Vagina (tissue), 2 donors: Measurements from ENCODE around the gene ITIH3.

ENCODE experiments used
- POLR2A ChIP-seq, 2 donors: fragments of 450-650 bp; IDR thresholded peaks; one replicate each; pipeline ENCODE4 v1.6.1; 2017; ENCODE audit warnings: antibody characterized with exemption in 2 of 2, mild to moderate bottlenecking in 2 of 2, moderate library complexity in 2 of 2
- POLR2AphosphoS5 ChIP-seq, 2 donors: sonication (generic); formaldehyde crosslinking; IDR thresholded peaks; one replicate each; pipeline ENCODE4 v1.9.0; 2017; ENCODE audit warnings: antibody characterized with exemption in 2 of 2, mild to moderate bottlenecking in 2 of 2, low read depth in 1 of 2; ENCODE audit not compliant: insufficient read depth in 1 of 2
- TF ChIP-seq, protein P1 (sequence below), 3 experiments: fragments of 450-650 bp in 2 of 3; fragments of 200-600 bp in 1 of 3; sonication (generic) in 1 of 3; IDR thresholded peaks; one replicate each; pipeline ENCODE4 v1.5.1; 2017 to 2019; ENCODE audit warnings: antibody characterized with exemption in 3 of 3, mild to moderate bottlenecking in 2 of 3, moderate library complexity in 2 of 3

DNA sequence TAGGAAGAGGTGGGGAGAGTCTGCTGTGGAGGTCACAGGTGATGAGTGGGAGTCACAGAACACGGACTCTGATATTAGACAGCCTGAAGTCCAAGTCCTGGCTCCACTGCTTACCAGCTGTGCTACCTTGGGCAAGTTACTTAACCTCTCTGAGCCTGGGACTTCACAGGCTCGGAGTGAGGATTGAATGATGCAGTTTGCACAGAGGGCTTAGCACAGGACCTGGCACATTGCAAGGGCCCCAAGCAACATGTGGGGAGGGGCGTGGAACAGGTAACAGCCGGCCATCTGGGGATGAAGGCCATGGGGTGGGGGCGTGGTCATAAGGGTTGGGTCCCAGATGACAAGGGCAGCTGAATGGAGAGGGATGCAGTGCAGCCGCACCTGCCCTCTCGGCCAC lies 4.3 kb upstream of the ITIH3 start:
- TF ChIP-seq, protein P1, sequence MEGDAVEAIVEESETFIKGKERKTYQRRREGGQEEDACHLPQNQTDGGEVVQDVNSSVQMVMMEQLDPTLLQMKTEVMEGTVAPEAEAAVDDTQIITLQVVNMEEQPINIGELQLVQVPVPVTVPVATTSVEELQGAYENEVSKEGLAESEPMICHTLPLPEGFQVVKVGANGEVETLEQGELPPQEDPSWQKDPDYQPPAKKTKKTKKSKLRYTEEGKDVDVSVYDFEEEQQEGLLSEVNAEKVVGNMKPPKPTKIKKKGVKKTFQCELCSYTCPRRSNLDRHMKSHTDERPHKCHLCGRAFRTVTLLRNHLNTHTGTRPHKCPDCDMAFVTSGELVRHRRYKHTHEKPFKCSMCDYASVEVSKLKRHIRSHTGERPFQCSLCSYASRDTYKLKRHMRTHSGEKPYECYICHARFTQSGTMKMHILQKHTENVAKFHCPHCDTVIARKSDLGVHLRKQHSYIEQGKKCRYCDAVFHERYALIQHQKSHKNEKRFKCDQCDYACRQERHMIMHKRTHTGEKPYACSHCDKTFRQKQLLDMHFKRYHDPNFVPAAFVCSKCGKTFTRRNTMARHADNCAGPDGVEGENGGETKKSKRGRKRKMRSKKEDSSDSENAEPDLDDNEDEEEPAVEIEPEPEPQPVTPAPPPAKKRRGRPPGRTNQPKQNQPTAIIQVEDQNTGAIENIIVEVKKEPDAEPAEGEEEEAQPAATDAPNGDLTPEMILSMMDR (IDR thresholded peaks at IDR 0.05): no peak
- TF ChIP-seq POLR2A (IDR thresholded peaks at IDR 0.05): no peak
- no peak for TF ChIP-seq POLR2AphosphoS5 (IDR thresholded peaks at IDR 0.05; ENCODE audit: insufficient read depth in 1 of 2, low read depth in 1 of 2)
